HG02610 (cell line): ENCODE data around the gene THAP12.
"Not testable (repeated sequence)": the region's sequence is repeated elsewhere in the genome, so short reads cannot be mapped to it uniquely, and the experiment has no call there.

Source experiments
- ATAC-seq: cut with Tn5 transposase; IDR thresholded peaks from one replicate; pipeline ENCODE4 v1.9.1; 2021; ENCODE audit warnings: mild to moderate bottlenecking, moderate library complexity; ENCODE audit not compliant: unreplicated experiment

Gene THAP12

GRCh38 chr11:76329084-76329648 lies 51.8 kb downstream of the THAP12 start:
- no peak for ATAC-seq

- ATAC-seq: no peak
Observed at GRCh38 chr11:76327756-76328388, 53.1 kb downstream of the THAP12 start.

- ATAC-seq: no peak
Observed at GRCh38 chr11:76327202-76327601, 53.7 kb downstream of the THAP12 start.

- ATAC-seq: no peak
Observed at GRCh38 chr11:76325185-76325584, 55.7 kb downstream of the THAP12 start.

GRCh38 chr11:76323804-76324203 lies 57.1 kb downstream of the THAP12 start:
- no peak for ATAC-seq

GRCh38 chr11:76323375-76323774 lies 57.6 kb downstream of the THAP12 start:
- ATAC-seq: not testable (repeated sequence)

- ATAC-seq: no peak
Observed at GRCh38 chr11:76322942-76323341, 58.0 kb downstream of the THAP12 start.

- ATAC-seq: no peak
Observed at GRCh38 chr11:76322540-76322939, 58.4 kb downstream of the THAP12 start.

- no peak for ATAC-seq
Observed at GRCh38 chr11:76321820-76322524, 59.0 kb downstream of the THAP12 start.

GRCh38 chr11:76321340-76321739 lies 59.6 kb downstream of the THAP12 start:
- ATAC-seq: no peak

- no peak for ATAC-seq
Observed at GRCh38 chr11:76320929-76321328, 60.0 kb downstream of the THAP12 start.

GRCh38 chr11:76319798-76320197 lies 61.1 kb downstream of the THAP12 start:
- not testable (repeated sequence) for ATAC-seq

- ATAC-seq: peak; percentile 66
Observed at GRCh38 chr11:76318744-76319384, 62.1 kb downstream of the THAP12 start.

GRCh38 chr11:76317296-76317695 lies 63.6 kb downstream of the THAP12 start:
- ATAC-seq: no peak

GRCh38 chr11:76316726-76317125 lies 64.2 kb downstream of the THAP12 start:
- no peak for ATAC-seq

- no peak for ATAC-seq
Observed at GRCh38 chr11:76315182-76315853, 65.6 kb downstream of the THAP12 start.

GRCh38 chr11:76314741-76315090 lies 66.2 kb downstream of the THAP12 start:
- no peak for ATAC-seq

- no peak for ATAC-seq
Observed at GRCh38 chr11:76313913-76314740, 66.8 kb downstream of the THAP12 start.

GRCh38 chr11:76313271-76313670 lies 67.7 kb downstream of the THAP12 start:
- ATAC-seq: no peak

GRCh38 chr11:76310832-76311595 lies 69.9 kb downstream of the THAP12 start:
- ATAC-seq: no peak
